ENCODE results near the gene RAB37. TPM values are rescaled to one million over a fixed set of nuclear protein-coding genes. Genes with fewer than 3 reads are reported as not detected.
A peak's percentile ranks its signal among the peaks of the same experiment; 100 is the strongest.

Gene RAB37
- total and polyA plus RNA-seq, 9 of the 15 experiments (the other 6 are each of a cell fraction or from before 2014, with no cell fraction given), result 0.03 to 0.27 (median 0.11) TPM; not detected in 4

DNA sequence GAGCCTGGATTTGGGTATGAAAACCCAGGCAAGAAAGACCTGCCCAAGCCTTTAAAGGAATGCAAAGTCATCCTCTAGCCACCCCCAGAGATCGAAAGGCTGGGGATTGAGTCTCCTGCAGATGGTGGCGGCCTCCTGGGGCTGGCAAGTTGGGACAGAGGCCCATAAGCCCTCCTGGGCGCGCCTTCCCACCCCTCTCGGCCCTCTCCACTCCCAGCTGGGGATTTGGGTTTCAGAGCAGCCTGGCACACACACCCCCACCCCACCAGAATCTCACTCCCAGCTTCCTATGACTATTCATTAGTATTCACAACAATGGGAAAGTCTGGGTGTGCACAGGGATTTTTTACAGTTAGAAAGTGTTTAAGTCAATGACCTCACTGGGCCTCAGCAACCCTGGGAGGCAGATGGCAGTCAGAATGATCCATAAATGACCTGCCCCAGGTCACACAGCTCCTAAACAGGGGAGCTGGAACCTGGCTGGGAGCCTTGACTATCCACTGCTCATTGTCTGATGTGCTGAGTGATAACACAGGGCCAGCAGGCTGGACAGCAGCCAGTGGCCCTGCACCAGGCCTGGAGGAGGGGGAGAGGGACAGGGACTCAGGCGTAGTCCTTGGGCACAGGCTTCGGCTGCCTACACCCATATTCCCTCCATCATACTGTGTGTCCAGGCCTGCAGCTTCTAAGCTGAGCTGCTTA is 23.5 kb downstream of the RAB37 start:
- H3K9me3 ChIP-seq (replicated peaks; ENCODE audit: control insufficient read depth, insufficient read depth, low read depth, low read length), result no peaks in the 10 kb centered on the region
- H3K9me1 ChIP-seq (ENCODE audit: control insufficient read depth, insufficient read depth, low read length), result peaks cover 20% of the 10 kb centered on the region
- ATAC-seq (peak; percentile 74), FAIRE-seq (peak; percentile 81), DNase-seq (ENCODE audit: extremely low read depth in 1 of 4, low spot score in 3 of 4) (peak; percentile 48 to 71 (median 56))
- H3K9ac ChIP-seq (ENCODE audit: insufficient read depth in 1 of 2, low read depth in 2 of 2, low read length in 2 of 2), result peak overlapping the region; percentile 50 to 87; a peak in 3 of 4 replicates
- whole genome bisulfite sequencing (ENCODE audit: insufficient coverage, low coverage, missing lambda C conversion rate), result 16% methylated on average over 7 of the region's 7 CpGs
- CTCF ChIA-PET (ENCODE audit: low intra/inter-chr PET ratio), result interaction anchor here (0.6 kb wide), 1 partner anchor 1386 kb away, joined by 8 read pairs; no protein-coding TSS in a partner anchor
- POLR2A ChIA-PET, result interaction anchor here (0.6 to 2.7 kb wide), 9 partner anchors 9 to 383 kb away, joined by 3 to 22 read pairs (median 3); no protein-coding TSS in a partner anchor
- peak overlapping the region; percentile 41 for H3K4me2 ChIP-seq (ENCODE audit: insufficient read depth, low read length)
- H3K36me3 ChIP-seq (ENCODE audit: control insufficient read depth, insufficient read depth, low read length), result peaks cover 19% of the 10 kb centered on the region; the same call in 2 of the 3 replicates
- H4K20me1 ChIP-seq (replicated peaks; ENCODE audit: control insufficient read depth, insufficient read depth, low read length), result peaks cover 25% of the 10 kb centered on the region; the same call in 1 of the 2 replicates
- no peaks in the 10 kb centered on the region for H3K27me3 ChIP-seq (ENCODE audit: control insufficient read depth in 2 of 2, insufficient read depth in 2 of 2, low read length in 2 of 2)
- peaks cover 53% of the 10 kb centered on the region for H3K79me2 ChIP-seq (ENCODE audit: control insufficient read depth, insufficient read depth, low read length)
- H3K4me1 ChIP-seq (replicated peaks in 1 of 2; ENCODE audit: control insufficient read depth in 2 of 2, insufficient read depth in 2 of 2, low read length in 2 of 2), result peaks cover 29 to 65% of the 10 kb centered on the region in 2 experiments
- no TSS peak for BruUV-seq (replicated peaks)
- peak overlapping the region; percentile 34; the same call in 1 of the 2 replicates for H2AFZ ChIP-seq (ENCODE audit: low read depth, low read length)
- H3K27ac ChIP-seq (ENCODE audit: extremely low read depth, low read depth, low read length), result peak overlapping the region; percentile 61; the same call in 2 of the 3 replicates
- intact Hi-C loops (cut with micrococcal nuclease) (no loop called here), in situ Hi-C loops (cut with MboI) (no loop called here)
- no peak overlapping the region for H3K4me3 ChIP-seq
- TF ChIP-seq SRSF1 (IDR thresholded peaks at IDR 0.05; ENCODE audit: low read depth, low read length) (no peak), ZFPM2 (CRISPR knock-in tag; IDR thresholded peaks at IDR 0.05) (no peak), E2F3 (CRISPR knock-in tag; IDR thresholded peaks at IDR 0.05) (no peak), ZNF253 (CRISPR knock-in tag; conservative IDR thresholded peaks at IDR 0.05) (no peak), TAF15 (IDR thresholded peaks at IDR 0.05; ENCODE audit: low read depth, low read length) (no peak), ZNF41 (CRISPR knock-in tag; conservative IDR thresholded peaks at IDR 0.05) (no peak), RBBP5 (IDR thresholded peaks at IDR 0.05; ENCODE audit: borderline replicate concordance, insufficient read depth, low read length, poor library complexity, severe bottlenecking) (peak; percentile 49), ZKSCAN8 (CRISPR knock-in tag; IDR thresholded peaks at IDR 0.05) (no peak), ELF1 (tag; IDR thresholded peaks at IDR 0.05) (no peak), ARID2 (IDR thresholded peaks at IDR 0.05) (no peak), JUND (IDR thresholded peaks at IDR 0.05; ENCODE audit: borderline replicate concordance, low read depth, low read length) (peak; percentile 20; the same call in 1 of the 2 replicates), JUND (tag; IDR thresholded peaks at IDR 0.05; ENCODE audit: borderline replicate concordance, low read depth, low read length) (no peak), RBM25 (IDR thresholded peaks at IDR 0.05; ENCODE audit: low read depth, low read length, severe bottlenecking) (no peak), RCOR1 (IDR thresholded peaks at IDR 0.05; ENCODE audit: borderline replicate concordance in 1 of 2, low read depth in 2 of 2, low read length in 2 of 2) (peak in 1 of 2 experiments; percentile 56; a peak in 1 of 4 replicates), KDM5B (IDR thresholded peaks at IDR 0.05; ENCODE audit: insufficient replicate concordance, low read depth, low read length) (no peak), MAFF (IDR thresholded peaks at IDR 0.05; ENCODE audit: low read length) (peak; percentile 50), FIP1L1 (IDR thresholded peaks at IDR 0.05; ENCODE audit: low read depth, low read length, poor library complexity, severe bottlenecking) (no peak), MEF2A (IDR thresholded peaks at IDR 0.05; ENCODE audit: control insufficient read depth, low read depth, low read length) (no peak), ETV1 (tag; conservative IDR thresholded peaks at IDR 0.05; ENCODE audit: low read depth) (no peak), NR4A1 (CRISPR knock-in tag; IDR thresholded peaks at IDR 0.05) (no peak), NR4A1 (tag; IDR thresholded peaks at IDR 0.05) (no peak), PTRF (tag; IDR thresholded peaks at IDR 0.05) (no peak), MYC (IDR thresholded peaks at IDR 0.05; ENCODE audit: low read depth, low read length) (no peak), MYC (CRISPR knock-in tag; IDR thresholded peaks at IDR 0.05; ENCODE audit: borderline replicate concordance, low read depth) (no peak)

Data from K562 (cell line).